HG02884 (cell line): ENCODE results near the gene LCN2.

Experiments
- ATAC-seq: cut with Tn5 transposase; IDR thresholded peaks from one replicate; pipeline ENCODE4 v1.9.1; 2021; ENCODE audit warnings: mild to moderate bottlenecking, moderate library complexity; ENCODE audit not compliant: unreplicated experiment

Gene LCN2

DNA sequence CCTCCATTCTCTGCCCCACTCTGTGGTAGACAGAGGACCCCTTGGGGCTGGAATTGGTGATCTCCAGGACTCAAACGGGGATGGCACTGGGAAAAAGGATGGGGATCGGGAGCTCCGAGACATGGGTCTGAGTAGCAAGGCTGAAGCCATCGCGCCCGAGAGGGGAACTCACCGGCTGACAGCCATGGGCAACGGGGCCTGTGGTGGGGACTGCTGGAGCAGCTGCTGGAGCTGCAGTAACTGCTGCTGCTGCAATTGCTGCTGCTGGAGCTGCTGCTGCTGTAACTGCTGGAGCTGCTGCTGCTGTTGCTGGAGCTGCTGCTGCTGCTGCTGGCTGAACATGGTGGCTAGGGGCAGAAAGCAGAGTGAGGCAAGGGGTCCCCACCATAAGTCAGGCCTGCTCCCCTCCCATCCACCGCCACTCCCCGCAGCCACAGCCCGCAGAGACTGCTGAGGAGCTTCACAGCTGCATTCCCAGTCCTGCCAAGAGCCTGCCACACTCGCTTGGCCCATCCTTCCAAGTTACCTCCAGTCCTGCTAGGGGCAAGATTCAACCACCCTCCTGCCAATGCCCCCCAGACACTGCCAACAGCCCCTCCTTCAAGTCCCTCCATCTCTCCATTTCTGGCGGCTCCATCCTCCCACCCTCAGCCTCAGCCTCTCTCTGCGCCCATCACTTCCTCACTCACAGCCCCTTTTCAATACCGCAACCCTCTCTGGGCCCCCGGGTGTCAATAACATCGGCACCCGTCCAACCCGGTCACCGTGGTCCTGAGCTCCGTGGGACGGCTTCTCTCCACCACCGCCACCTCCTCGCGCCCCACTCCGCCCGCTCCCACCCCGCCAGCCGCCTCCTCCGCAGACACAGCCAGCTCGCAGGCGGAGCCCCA is 41.5 kb downstream of the LCN2 start:
- peak; percentile 20 for ATAC-seq

DNA sequence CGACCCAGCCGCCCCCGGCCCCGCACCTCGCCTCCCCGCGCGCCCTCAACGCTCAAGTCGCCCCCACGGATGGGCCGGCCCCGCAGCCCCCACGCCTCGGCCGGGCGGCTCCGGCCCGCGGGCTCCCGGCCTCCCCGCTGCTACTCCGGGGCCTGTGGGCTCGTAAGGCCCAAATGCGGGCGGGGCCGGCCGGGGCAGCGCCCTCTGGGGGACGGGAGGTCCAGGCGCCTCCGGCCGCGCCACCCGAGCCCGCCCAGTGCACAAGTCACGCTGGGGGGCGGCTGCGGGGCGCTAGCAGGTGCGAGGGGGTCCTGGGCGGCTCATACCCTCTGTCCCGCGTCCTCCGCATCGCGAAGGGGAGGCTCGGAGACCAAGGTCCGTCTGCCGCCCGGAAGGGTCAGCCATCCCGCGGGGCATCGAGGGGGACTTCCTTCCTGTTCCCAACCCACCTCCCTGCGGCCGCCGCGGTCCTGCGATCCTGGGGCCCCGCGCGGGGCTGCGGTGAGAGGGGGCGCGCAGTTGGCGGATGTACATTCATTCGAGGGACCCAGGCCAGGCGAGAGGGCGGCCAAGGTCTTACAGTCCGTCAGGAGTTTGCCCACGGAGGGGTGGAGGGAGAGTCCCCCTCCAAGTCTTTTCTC is 42.3 kb downstream of the LCN2 start, which contains the start of gene CIZ1:
CIZ1 (minus strand) TSS at position 167 of the 641 bp plus-strand sequence. CDS start 715 bp downstream, outside the sequence.
- ATAC-seq, result peak; percentile 73

DNA sequence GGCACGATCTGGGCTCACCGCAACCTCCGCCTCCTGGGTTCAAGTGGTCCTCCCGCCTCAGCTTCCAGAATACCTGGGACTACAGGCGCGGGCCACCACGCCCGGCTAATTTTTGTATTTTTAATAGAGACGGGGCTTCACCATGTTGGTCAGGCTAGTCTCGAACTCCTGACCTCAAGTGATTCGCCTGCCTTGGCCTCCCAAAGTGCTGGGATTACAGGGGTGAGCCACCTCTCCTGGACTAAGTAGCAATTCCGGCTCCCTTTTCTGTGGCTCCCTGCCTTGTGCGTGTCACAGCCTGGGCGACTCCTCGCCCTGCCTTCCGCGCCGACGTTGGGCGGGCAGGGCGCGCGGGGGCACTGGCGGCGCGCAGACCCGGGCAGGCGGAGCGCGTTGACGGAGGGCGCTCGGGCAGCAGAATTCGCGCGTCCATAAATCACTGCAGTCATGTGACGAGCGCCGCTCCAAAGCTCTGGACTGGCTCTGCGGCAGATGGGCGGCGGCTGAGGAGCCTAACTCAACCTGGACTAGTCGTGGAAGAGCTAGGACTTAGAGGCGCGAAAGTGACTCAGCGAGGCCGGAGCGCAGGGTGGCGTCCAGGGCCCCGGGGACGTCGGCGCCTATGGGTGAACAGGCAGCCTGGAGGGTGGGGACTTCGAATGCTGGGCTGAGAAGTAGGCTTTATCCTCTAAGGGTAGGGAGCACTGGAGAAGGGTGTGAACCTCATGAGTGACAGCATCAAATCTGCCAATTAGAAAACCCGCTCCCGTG is 43.5 kb downstream of the LCN2 start:
- ATAC-seq, result no peak

DNA sequence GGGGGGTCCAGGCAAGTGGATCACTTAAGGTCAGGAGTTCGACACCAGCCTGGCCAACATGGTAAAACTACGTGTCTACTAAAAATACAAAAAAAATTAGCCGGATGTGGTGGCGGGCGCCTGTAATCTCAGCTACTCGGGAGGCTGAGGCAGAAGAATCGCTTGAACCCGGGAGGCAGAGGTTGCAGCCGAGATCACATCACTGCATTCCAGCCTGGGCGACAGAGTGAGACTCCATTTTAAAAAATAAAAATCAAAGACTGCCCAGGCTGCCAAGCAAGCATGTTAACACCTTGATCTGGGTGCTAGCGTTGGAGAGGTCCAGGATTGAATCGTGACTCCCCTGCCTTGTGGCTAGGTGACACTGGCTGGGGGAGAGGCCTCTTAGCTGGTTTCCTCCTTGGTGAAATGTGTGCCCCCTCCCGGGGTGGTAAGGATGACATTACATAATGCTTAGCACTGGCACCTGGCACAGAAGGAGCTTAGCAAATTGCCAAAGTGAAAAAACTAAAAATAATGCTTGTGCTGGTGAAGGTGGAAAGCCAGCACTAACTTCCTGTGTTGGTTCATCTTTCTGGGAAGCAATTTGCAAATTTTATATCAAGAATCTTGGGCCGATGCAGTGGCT is 44.3 kb downstream of the LCN2 start:
- ATAC-seq, result no peak

DNA sequence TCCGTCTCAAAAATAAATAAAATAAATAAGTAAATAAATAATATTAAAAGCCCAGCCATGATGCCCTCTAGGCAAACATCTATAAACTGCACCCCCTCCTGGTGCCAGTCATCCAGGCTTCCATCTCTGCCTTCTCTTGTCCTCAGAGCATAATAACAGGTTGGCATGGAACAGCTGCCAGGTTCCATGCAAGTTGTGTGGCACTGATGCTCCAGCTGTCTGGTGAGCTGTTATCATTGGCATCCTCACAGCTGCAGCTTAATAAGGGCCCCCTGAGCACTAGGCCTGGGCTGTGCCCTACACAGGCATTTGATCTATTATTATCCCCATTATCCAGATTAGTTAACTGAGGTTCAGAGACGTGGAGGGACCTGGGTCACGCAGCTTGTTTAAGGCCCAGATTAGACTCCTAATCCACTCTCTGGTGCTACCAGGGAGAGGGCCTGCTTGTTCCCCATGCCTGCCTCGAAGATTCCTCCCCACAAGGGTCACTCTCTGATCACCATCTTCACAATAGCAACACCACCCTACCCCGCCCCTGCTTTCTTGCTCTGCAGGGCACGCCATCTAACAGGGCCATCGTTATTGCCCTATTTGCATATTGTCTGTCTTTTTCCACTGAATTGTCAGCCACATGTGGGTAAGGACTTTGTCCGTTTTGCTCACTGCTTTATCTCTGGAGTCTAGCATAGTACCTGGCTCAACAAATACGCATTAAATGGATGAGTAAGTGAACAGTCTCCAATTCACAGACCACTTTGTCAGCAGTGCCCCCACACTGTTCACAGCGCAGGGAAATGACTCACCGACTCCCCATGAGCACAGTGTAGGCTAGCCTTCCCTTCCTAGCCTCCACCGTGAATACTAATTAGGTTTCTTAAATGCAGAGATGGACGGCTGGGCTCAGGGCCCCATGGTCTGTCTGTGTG is 52.5 kb downstream of the LCN2 start:
- no peak for ATAC-seq

DNA sequence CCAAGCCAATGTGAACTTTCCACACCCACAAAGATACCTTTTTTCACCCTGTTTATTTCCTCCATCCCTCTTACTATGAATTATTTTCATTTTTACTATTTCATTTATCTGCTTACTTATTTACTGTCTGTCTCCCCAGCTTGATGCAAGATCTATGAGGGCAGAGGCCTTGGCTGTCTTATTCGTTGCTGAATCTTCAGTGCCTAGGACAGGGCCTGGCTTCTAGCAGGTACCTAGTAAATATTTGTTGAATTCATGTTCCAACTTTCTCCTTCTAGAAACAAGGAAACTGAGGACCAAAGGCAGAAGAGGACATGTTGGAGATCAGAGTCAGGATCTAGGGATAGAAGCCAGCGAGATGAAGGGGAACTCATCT is 53.4 kb downstream of the LCN2 start:
- no peak for ATAC-seq
